ENCODE data around the gene LTBP4.
A peak's percentile ranks its signal among the peaks of the same experiment; 100 is the strongest.
"Not testable (repeated sequence)": the region's sequence is repeated elsewhere in the genome, so short reads cannot be mapped to it uniquely, and the experiment has no call there.

LTBP4 gene

GRCh38 chr19:40576151-40576584 lies 25.0 kb upstream of the LTBP4 start:
- DNase-seq, result no peak

GRCh38 chr19:40576585-40577451 lies 24.4 kb upstream of the LTBP4 start, which contains the start of gene SHKBP1:
SHKBP1 (plus strand) TSS chr19:40576873; CDS start chr19:40576900, 27 bp downstream.
- peak; percentile 82 for DNase-seq

DNA sequence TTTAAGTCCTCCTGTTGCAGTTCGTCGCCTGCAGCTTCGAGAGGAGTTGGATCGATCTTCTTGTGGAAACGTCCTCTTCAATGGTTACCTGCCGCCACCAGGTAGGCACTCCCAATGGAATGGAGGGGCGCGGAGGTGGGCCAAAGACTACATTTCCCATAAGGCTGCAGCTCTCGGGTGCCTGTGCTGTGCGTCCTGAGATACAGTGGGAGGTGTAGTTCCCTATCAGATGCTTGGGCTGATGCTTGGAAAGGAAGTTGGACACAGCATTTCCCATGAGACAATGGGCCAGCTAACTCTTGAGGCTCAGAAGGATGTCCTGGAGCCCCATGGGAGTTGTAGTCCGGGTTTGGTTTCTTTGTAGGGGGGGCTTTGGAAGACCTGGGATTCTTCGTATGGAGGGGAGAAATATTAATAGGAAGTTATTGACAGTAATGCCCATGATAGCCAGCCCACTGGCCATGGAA lies 22.7 kb upstream of the LTBP4 start:
- no peak for DNase-seq

DNA sequence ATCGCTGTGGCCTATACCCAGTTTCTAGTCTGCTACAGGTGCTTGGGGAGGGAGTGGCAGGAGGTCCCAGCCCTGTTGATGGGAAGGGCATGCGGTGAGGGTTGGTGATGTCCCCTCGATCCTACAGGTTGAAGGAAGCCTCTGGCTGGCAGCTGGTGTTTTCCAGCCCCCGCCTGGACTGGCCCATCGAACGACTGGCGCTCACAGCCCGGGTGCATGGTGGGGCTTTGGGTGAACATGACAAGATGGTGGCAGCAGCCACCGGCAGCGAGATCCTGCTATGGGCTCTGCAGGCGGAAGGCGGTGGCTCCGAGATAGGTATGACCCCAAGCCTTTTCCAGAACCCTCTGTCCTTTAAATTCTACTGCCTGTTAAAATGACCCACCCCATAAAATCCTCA lies 20.6 kb upstream of the LTBP4 start:
- DNase-seq, result no peak

DNA sequence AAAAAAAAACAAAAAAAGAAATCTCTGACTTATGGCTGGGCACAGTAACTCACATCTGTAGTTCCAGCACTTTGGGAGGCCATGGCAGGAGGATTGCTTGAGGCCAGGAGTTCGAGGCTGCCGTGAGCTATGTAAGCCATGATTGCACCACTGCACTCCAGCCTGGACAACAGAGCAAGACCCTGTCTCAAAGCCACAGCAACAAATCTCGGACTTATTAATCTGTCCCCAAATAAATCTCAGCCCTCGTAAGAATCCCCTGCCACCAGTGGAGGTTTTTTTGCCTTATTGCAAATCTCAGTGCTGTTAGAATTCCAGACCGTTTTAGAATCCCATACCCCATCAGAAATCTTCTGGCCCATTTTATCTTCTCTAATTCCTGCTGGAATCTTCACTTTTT lies 19.6 kb upstream of the LTBP4 start:
- DNase-seq, result no peak

DNA sequence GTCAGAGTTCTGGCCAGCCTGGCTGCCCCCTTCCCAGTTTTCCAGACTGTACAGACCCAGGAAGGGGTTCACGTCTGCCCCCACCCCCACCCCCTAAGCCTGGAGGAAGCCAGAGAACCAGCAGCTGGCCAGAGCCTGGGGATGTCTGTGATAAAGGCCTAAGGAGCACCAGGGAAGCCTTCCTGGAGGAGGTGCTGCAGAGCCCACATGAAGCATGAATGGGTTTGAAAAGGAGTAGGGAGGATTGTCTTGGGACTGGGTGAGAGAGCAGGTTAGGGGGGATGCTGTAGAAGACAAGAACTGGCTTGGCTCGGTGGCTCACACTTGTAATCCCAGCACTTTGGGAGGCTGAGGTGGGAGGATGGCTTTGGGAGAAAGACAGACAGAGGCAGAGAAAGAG lies 18.7 kb upstream of the LTBP4 start:
- no peak for DNase-seq

DNA sequence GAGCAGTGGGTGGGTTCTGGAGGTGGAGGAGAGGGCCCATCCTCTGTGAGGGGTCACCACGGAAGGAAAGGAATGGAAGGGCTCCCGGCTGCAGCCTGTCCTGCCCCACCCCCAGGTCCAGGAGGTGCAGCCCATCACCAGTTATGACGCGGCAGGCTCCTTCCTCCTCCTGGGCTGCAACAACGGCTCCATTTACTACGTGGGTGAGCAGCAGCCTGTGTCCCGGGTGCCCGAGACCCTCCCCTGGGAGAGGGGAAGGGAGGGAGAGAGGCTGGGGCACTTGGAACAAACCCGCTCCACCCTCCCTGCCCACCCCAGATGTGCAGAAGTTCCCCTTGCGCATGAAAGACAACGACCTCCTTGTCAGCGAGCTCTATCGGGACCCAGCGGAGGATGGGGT lies 17.9 kb upstream of the LTBP4 start:
- no peak for DNase-seq

- no peak for DNase-seq
Observed at GRCh38 chr19:40584007-40584406, 17.2 kb upstream of the LTBP4 start.

GRCh38 chr19:40585241-40585981 lies 15.8 kb upstream of the LTBP4 start:
- DNase-seq, result no peak

DNA sequence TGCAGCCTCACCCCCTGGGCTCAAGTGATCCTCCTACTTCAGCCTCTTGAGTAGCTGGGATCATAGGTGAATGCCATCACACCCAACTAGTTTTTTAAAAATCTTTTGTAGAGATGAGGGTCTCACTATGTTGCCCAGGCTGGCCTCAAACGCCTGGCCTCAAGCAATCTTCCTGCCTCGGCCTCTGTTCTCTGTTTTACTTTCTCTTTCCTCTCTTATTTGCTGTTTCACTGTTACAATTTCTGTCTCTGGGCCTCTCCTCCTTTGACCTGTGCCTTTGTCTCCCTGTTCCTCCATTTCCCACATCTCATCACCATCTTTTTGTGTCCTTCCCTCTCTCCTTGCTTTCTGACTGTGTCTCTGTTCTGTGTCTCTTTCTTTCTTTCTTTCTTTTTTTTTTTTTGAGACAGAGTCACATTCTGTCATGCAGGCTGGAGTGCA lies 15.2 kb upstream of the LTBP4 start:
- DNase-seq, result no peak

GRCh38 chr19:40586611-40587010 lies 14.6 kb upstream of the LTBP4 start:
- no peak for DNase-seq

- no peak for DNase-seq
Observed at GRCh38 chr19:40588110-40588854, 12.9 kb upstream of the LTBP4 start.

GRCh38 chr19:40588926-40589569 lies 12.1 kb upstream of the LTBP4 start:
- DNase-seq, result no peak

GRCh38 chr19:40589591-40590429 lies 11.4 kb upstream of the LTBP4 start:
- no peak for DNase-seq

DNA sequence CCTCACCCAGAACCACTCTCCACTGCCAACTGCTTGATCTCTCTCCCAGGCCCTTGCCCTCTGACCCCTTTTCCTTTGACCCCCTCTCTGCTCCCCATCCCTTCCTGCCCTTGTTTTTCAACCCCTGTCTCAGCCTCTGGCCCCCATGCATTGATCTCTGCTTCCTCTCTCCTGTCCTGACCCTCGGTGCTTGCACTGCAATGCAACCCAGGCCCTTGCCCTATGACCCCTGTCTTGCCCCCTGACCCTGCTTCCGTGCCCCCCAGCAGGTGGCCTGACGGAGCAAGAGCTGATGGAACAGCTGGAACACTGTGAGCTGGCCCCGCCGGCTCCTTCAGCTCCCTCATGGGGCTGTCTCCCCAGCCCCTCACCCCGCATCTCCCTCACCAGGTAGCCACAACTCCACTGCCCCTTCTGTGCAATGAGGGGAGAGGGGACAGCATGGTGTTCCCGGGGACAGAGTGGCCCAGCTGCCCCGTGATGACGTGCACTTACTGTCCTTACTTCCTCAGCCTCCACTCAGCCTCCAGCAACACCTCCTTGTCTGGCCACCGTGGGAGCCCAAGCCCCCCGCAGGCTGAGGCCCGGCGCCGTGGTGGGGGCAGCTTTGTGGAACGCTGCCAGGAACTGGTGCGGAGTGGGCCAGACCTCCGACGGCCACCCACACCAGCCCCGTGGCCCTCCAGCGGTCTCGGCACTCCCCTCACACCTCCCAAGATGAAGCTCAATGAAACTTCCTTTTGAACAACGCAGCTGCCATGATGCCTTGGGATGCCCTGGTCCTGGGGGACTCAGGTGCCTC lies 10.5 kb upstream of the LTBP4 start:
- no peak for DNase-seq

- DNase-seq, result not testable (repeated sequence)
Observed at GRCh38 chr19:40591724-40592123, 9.4 kb upstream of the LTBP4 start.

GRCh38 chr19:40592170-40592569 lies 9.0 kb upstream of the LTBP4 start:
- DNase-seq, result no peak

GRCh38 chr19:40594255-40594654 lies 6.9 kb upstream of the LTBP4 start:
- DNase-seq, result no peak

DNA sequence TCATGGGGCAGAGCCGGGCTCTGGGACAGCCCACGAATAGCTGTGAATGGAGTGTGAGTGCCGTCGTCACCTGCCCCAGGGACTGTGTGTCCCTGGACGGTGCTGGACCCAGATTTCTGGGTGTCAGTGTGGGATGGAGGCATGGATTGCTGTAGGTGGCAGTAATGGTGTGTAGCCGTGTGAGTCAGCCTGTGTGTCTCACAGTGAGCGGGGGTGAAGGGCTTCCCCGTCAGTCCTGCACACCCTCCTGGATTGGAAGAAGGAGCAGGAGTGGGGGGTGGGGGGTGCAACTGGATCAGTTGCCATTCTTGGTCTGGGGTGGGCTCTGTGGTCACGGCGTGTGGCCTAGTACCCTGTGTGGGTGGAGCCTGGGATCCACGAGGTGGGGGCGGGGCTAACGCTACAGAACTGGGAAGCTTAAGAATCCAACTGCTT lies 6.5 kb upstream of the LTBP4 start:
- DNase-seq, result no peak

DNA sequence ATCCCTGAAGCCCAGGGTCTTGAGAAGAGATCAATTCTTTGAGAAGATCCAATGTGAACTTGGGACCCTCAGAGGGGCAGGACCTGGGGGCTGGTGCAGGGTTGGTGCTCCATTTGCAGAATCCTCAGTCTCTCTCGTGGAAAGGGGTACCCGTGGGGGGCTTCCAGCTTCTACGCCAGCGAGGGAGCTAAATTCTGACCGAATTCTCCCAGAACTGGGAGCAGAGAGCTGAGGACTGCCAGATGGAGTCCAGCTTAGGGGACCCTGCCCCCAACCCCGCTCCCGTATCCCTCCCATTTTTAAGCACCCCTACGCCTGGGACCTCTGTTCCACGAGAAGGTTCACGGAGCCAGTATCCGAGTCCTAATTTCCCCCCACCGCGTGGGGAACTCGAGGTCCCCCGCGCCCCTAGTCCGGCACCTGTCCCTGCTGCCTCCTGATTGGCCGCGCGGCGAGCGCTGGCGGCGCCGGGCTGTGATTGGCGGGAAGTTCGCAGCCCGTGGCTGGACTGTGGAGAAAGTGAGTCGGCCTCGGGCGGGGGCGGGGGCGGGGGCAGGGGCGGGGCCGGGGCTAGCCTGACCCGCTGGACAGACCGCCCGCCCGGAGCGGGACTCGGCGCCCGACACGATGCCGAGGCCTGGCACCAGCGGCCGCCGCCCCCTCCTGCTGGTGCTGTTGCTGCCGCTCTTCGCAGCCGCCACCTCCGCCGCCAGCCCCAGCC lies 4.4 kb upstream of the LTBP4 start:
- DNase-seq, result no peak
